K562 (cell line): ENCODE results near the gene RARG. TPM values are rescaled to one million over a fixed set of nuclear protein-coding genes. Genes with fewer than 3 reads are reported as not detected.
A peak's percentile ranks its signal among the peaks of the same experiment; 100 is the strongest.

Source experiments
- CBX5 ChIP-seq: IDR thresholded peaks from 2 replicates; pipeline ENCODE4 v1.6.1; 2014; ENCODE audit warnings: low read depth, borderline replicate concordance
- CREM ChIP-seq: IDR thresholded peaks from 2 replicates; pipeline ENCODE4 v1.6.1; 2014; ENCODE audit warnings: antibody characterized with exemption, low read depth
- ETS2 ChIP-seq: IDR thresholded peaks from 2 replicates; pipeline ENCODE4 v1.6.1; 2016; ENCODE audit warnings: borderline replicate concordance, missing genetic modification characterization, mild to moderate bottlenecking, moderate library complexity, missing compliant biosample characterization; ENCODE audit not compliant: poor library complexity, severe bottlenecking
- LARP7 ChIP-seq: fragments of 450-650 bp; IDR thresholded peaks from 2 replicates; pipeline ENCODE4 v1.6.1; 2016
- MEIS2 ChIP-seq: fragments of 450-650 bp; IDR thresholded peaks from 2 replicates; pipeline ENCODE4 v1.6.1; 2014; ENCODE audit warnings: mild to moderate bottlenecking; ENCODE audit not compliant: partially characterized antibody
- SREBF2 ChIP-seq: sonication (generic); formaldehyde crosslinking; IDR thresholded peaks from 2 replicates; pipeline ENCODE4 v1.4.0; 2020; ENCODE audit warnings: mild to moderate bottlenecking, missing genetic modification reagents
- ZNF224 ChIP-seq: sonication (generic); formaldehyde crosslinking; IDR thresholded peaks from 2 replicates; pipeline ENCODE4 v1.8.0; 2022; ENCODE audit warnings: mild to moderate bottlenecking, missing genetic modification reagents
- ZNF444 ChIP-seq: fragments of 250-450 bp; sonication (Bioruptor Pico); IDR thresholded peaks from 2 replicates; pipeline ENCODE4 v1.4.0; 2020; ENCODE audit warnings: mild to moderate bottlenecking, moderate library complexity
- ZNF589 ChIP-seq: fragments of 200-800 bp; sonication (Bioruptor generic); IDR thresholded peaks from 2 replicates; pipeline ENCODE4 v1.6.1; 2016; ENCODE audit warnings: low read depth, missing genetic modification characterization, missing compliant biosample characterization
- polyA plus RNA-seq, 8 experiments: library from polyadenylated mRNA; depleted of rRNA in 4 of 8; stranded (reverse) in 5 of 8; unstranded in 3 of 8; fragments of >200 nt; fragmentation: Nextera tagmentation in 2 of 8; fragmentation: Illumina TruSeq in 1 of 8; extraction: Ambion mirVana in 2 of 8; extraction: Trizol in 1 of 8; gene quantifications; 2 replicates each; pipeline versions ENCODE4 v1.2.1 to v1.2.3, GENCODE V29; 2011 to 2014; ENCODE audit warnings: inconsistent platforms in 1 of 8, missing spikeins in 1 of 8
- total RNA-seq, 7 experiments: library from RNA; depleted of rRNA in 6 of 7; stranded (reverse); fragments of >200 nt in 6 of 7; fragmentation: Illumina TruSeq in 2 of 7; extraction: Trizol in 2 of 7; gene quantifications; 2 replicates each; pipeline versions ENCODE4 v1.2.1 to v1.2.3, GENCODE V29; 2011 to 2021; ENCODE audit warnings: low replicate concordance in 1 of 7
- TF ChIP-seq, protein P1 (sequence below): fragments of 450-650 bp; IDR thresholded peaks from 2 replicates; pipeline ENCODE4 v1.6.1; 2016; ENCODE audit warnings: mild to moderate bottlenecking, moderate library complexity
- TF ChIP-seq, protein P2 (sequence below): fragments of 200-800 bp; sonication (Bioruptor generic); IDR thresholded peaks from 2 replicates; pipeline ENCODE4 v1.6.1; 2017; ENCODE audit warnings: missing genetic modification characterization, missing compliant biosample characterization
- TF ChIP-seq, protein P3 (sequence below): fragments of 450-650 bp; formaldehyde crosslinking; IDR thresholded peaks from 2 replicates; pipeline ENCODE4 v1.4.0; 2022; ENCODE audit warnings: missing genetic modification characterization

Gene RARG
- total and polyA plus RNA-seq, 9 of the 15 experiments (the other 6 are each of a cell fraction or from before 2014, with no cell fraction given) = 0.18 to 7.6 (median 3.8) TPM

DNA sequence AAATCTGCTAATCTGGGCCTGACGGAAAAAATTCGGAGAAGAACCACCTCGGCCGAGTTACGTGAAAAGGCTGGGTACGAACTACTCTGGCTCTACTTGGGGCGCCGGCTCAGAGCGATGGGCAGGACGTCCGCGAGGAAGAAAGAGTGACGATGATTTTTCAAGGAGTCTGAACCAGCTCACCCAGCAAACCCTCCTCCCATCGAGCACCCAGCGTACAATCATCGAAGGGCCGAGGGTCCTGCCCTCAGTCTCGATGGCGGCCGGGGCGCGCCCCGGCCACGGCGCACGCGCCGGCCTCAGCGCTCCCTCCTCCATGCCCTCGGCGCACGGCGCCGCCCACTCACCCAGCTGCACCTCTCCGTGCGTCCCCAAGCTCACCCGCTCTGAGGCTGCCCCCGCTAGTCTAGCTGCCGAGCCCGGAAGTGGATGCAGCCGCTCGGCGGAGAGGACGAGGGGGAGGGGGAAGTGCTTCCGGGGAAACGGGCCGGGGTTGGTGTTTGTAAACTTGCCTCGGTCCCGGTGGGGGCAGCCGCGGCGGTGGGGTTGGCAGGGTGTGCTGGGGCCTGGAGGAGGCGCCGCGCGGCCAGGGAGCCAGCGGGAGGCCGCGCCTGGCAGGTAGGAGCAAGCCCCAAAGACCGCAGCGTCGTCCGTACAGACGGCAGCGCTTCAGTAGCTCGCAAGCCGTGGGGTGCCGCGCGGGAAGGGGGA lies 51.6 kb downstream of the RARG start, which contains the start of the genes CSAD and ZNF740 (continued):
- TF ChIP-seq, protein P1, sequence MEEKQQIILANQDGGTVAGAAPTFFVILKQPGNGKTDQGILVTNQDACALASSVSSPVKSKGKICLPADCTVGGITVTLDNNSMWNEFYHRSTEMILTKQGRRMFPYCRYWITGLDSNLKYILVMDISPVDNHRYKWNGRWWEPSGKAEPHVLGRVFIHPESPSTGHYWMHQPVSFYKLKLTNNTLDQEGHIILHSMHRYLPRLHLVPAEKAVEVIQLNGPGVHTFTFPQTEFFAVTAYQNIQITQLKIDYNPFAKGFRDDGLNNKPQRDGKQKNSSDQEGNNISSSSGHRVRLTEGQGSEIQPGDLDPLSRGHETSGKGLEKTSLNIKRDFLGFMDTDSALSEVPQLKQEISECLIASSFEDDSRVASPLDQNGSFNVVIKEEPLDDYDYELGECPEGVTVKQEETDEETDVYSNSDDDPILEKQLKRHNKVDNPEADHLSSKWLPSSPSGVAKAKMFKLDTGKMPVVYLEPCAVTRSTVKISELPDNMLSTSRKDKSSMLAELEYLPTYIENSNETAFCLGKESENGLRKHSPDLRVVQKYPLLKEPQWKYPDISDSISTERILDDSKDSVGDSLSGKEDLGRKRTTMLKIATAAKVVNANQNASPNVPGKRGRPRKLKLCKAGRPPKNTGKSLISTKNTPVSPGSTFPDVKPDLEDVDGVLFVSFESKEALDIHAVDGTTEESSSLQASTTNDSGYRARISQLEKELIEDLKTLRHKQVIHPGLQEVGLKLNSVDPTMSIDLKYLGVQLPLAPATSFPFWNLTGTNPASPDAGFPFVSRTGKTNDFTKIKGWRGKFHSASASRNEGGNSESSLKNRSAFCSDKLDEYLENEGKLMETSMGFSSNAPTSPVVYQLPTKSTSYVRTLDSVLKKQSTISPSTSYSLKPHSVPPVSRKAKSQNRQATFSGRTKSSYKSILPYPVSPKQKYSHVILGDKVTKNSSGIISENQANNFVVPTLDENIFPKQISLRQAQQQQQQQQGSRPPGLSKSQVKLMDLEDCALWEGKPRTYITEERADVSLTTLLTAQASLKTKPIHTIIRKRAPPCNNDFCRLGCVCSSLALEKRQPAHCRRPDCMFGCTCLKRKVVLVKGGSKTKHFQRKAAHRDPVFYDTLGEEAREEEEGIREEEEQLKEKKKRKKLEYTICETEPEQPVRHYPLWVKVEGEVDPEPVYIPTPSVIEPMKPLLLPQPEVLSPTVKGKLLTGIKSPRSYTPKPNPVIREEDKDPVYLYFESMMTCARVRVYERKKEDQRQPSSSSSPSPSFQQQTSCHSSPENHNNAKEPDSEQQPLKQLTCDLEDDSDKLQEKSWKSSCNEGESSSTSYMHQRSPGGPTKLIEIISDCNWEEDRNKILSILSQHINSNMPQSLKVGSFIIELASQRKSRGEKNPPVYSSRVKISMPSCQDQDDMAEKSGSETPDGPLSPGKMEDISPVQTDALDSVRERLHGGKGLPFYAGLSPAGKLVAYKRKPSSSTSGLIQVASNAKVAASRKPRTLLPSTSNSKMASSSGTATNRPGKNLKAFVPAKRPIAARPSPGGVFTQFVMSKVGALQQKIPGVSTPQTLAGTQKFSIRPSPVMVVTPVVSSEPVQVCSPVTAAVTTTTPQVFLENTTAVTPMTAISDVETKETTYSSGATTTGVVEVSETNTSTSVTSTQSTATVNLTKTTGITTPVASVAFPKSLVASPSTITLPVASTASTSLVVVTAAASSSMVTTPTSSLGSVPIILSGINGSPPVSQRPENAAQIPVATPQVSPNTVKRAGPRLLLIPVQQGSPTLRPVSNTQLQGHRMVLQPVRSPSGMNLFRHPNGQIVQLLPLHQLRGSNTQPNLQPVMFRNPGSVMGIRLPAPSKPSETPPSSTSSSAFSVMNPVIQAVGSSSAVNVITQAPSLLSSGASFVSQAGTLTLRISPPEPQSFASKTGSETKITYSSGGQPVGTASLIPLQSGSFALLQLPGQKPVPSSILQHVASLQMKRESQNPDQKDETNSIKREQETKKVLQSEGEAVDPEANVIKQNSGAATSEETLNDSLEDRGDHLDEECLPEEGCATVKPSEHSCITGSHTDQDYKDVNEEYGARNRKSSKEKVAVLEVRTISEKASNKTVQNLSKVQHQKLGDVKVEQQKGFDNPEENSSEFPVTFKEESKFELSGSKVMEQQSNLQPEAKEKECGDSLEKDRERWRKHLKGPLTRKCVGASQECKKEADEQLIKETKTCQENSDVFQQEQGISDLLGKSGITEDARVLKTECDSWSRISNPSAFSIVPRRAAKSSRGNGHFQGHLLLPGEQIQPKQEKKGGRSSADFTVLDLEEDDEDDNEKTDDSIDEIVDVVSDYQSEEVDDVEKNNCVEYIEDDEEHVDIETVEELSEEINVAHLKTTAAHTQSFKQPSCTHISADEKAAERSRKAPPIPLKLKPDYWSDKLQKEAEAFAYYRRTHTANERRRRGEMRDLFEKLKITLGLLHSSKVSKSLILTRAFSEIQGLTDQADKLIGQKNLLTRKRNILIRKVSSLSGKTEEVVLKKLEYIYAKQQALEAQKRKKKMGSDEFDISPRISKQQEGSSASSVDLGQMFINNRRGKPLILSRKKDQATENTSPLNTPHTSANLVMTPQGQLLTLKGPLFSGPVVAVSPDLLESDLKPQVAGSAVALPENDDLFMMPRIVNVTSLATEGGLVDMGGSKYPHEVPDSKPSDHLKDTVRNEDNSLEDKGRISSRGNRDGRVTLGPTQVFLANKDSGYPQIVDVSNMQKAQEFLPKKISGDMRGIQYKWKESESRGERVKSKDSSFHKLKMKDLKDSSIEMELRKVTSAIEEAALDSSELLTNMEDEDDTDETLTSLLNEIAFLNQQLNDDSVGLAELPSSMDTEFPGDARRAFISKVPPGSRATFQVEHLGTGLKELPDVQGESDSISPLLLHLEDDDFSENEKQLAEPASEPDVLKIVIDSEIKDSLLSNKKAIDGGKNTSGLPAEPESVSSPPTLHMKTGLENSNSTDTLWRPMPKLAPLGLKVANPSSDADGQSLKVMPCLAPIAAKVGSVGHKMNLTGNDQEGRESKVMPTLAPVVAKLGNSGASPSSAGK = peak; percentile 73; the same call in 1 of the 2 replicates
- TF ChIP-seq SREBF2 (CRISPR knock-in tag) = no peak
- no peak for TF ChIP-seq ETS2 (tag)
- peak; percentile 77 for TF ChIP-seq CREM
- peak; percentile 81 for TF ChIP-seq MEIS2
- TF ChIP-seq, protein P2, sequence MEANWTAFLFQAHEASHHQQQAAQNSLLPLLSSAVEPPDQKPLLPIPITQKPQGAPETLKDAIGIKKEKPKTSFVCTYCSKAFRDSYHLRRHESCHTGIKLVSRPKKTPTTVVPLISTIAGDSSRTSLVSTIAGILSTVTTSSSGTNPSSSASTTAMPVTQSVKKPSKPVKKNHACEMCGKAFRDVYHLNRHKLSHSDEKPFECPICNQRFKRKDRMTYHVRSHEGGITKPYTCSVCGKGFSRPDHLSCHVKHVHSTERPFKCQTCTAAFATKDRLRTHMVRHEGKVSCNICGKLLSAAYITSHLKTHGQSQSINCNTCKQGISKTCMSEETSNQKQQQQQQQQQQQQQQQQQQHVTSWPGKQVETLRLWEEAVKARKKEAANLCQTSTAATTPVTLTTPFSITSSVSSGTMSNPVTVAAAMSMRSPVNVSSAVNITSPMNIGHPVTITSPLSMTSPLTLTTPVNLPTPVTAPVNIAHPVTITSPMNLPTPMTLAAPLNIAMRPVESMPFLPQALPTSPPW (CRISPR knock-in tag) = peak; percentile 98
- TF ChIP-seq ZNF444 = peak; percentile 68
- TF ChIP-seq ZNF589 = 0 out of 2 replicates have a peak, but pooled peaks have one; percentile 55
- no peak for TF ChIP-seq ZNF224 (CRISPR knock-in tag)
- TF ChIP-seq, protein P3, sequence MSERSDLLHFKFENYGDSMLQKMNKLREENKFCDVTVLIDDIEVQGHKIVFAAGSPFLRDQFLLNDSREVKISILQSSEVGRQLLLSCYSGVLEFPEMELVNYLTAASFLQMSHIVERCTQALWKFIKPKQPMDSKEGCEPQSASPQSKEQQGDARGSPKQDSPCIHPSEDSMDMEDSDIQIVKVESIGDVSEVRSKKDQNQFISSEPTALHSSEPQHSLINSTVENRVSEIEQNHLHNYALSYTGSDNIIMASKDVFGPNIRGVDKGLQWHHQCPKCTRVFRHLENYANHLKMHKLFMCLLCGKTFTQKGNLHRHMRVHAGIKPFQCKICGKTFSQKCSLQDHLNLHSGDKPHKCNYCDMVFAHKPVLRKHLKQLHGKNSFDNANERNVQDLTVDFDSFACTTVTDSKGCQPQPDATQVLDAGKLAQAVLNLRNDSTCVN (CRISPR knock-in tag) = no peak
- TF ChIP-seq LARP7 = no peak
- 0 out of 2 replicates have a peak, but pooled peaks have one; percentile 27 for TF ChIP-seq CBX5
